HG03565 (cell line): ENCODE results near the gene CYSTM1.

Experiments
- ATAC-seq: cut with Tn5 transposase; IDR thresholded peaks from one replicate; pipeline ENCODE4 v1.9.1; 2021; ENCODE audit warnings: mild to moderate bottlenecking, moderate library complexity; ENCODE audit not compliant: unreplicated experiment

CYSTM1 gene

GRCh38 chr5:140252470-140253126, 77.6 kb downstream of the CYSTM1 start:
- ATAC-seq, result no peak

GRCh38 chr5:140253985-140254384, 79.0 kb downstream of the CYSTM1 start:
- no peak for ATAC-seq

DNA sequence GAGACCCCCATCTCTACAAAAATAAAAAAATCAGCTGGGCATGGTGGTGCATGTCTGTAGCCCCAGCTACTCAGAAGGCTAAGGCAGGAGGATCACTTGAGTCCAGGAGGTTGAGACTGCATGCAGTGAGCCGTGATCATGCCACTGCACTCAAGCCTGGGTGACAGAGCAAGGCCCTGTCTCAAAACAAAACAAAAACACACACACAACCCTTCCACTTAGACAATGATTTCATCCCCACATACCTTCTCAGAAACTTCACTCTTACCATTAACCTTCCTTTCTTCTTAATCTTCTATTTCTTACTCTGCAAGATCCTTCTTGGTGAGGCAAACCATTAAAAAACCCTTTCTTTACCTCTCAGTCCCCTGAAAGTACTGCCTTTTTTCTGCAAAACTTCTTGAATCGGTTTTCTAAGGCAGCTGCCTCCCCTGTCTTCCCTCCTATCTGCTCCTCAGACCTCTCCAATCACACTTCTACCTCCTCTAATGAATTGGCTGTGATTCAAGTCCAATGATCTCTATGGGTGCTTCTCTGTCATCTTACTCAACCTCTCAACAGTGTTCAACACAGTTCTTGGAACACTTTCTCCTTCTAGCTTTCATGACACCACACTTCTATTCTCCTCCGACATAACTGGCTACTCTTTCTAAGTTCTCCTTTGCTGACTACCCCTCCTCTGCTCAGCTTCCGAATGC, 80.6 kb downstream of the CYSTM1 start:
- no peak for ATAC-seq

DNA sequence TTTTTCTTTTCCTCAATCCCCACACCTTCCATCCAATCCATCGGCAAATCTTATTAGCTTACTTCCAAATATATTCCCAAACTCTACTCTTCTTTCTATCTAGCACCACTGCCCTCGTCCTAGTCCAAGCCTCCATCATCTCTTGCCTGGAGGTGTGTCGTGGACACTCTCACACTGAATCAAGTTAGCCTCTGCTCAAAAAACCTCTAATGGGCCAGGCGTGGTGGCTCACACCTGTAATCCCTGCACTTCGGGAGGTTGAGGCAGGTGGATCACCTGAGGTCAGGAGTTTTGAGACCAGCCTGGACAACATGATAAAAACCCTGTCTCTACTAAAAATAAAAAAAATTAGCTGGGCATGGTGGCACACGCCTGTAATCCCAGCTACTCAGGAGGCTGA, 81.7 kb downstream of the CYSTM1 start:
- no peak for ATAC-seq

DNA sequence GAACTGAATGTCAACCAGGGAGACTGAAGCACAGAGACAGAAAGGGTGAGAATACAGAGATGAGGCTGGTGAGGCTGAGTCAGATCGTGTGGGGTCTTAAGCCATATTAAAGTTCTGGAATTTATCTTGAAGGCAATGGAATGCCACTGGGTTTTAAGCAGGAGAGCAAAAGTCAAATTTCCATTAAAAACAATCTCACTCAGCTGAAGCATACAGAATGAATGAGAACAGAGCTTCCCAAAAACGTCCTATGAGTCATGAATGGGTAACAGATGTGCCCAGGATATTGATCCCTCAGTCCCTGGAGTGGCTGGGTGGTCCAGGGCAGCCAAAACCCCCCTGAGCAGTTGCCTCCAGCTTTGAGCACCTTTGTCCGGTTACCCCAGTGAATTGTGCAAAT, 83.0 kb downstream of the CYSTM1 start:
- no peak for ATAC-seq

GRCh38 chr5:140258873-140259272, 83.9 kb downstream of the CYSTM1 start:
- ATAC-seq, result no peak

GRCh38 chr5:140259500-140259899, 84.5 kb downstream of the CYSTM1 start:
- no peak for ATAC-seq

- no peak for ATAC-seq
Observed at GRCh38 chr5:140260089-140260656, 85.2 kb downstream of the CYSTM1 start.

DNA sequence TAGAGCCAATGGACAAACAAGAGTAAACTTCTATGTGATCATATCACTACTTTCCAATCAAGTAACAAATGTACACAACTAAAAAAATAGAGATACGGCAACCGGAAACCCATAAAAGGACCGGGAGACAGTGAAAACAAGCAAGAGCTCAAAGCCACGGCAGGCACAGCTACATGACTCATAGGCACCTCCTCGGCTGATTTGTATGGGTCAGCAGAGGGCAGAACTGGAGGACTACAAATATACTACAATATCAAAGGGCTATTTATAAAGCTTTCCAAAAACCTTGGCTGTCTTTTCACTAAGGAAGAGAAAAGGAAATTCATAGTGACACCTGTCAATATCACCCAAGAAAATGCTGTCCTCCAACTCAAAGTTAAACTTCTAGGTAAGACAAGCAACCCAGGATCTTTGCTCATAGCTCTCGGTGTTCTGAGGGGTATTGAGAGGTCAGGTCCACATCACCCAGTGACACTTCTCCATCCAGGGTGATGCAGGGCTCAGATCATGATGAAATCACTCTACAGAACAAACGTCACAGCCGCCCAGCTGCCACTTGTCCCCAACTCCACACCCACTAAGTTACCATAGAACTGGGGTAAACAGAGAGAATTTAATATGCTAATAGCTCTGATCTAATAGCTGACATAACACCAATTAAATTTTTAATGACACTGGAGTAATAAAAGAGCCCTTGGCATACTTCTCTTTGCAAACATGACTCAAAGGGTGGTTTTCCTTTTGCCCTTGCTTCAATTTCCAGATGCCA, 86.6 kb downstream of the CYSTM1 start:
- no peak for ATAC-seq

- ATAC-seq, result no peak
Observed at GRCh38 chr5:140262221-140262620, 87.2 kb downstream of the CYSTM1 start.

DNA sequence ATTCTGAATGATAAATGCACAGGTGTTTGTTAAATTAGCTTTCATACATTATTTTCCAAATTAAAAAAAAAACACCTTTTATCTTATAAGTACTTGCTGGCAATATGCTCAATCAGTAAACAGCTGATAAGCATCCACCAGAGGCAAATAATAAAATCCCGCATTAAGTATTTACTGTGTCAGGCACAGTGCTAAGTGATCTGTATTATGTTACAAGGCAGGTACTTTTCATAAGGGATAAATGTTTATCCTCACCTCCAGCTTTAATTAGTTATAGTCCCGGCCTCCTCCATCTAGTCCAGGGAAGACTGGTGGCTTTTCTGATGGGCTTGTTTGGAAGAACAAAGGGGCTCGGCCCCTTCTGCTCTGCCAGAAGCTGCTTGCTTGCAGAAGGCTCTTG, 87.9 kb downstream of the CYSTM1 start:
- no peak for ATAC-seq

GRCh38 chr5:140265845-140266244, 90.9 kb downstream of the CYSTM1 start:
- ATAC-seq, result no peak

- no peak for ATAC-seq
Observed at GRCh38 chr5:140266471-140267200, 91.6 kb downstream of the CYSTM1 start.

GRCh38 chr5:140267201-140267540, 92.2 kb downstream of the CYSTM1 start:
- ATAC-seq, result no peak

DNA sequence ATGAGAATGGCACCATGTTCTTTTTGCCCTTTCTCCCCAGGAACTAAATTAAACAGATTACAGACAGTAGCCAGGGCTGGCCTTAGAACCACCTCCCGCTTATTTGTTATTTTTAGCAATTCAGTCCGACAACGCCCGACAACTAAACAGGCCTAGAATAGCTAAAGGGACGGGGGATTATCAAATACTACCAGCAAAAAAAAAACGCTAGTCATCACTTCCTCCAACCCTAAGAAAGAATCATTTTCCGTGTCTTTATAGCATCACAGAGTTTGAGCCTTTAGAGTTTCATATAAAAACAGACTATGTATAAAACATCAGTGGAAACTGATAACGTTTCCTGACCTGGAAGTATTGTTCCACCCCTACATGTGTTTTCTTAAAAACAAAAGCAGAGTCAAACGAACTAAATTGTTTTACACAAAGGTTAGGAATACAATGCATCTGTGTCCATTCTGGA, 92.6 kb downstream of the CYSTM1 start:
- ATAC-seq, result no peak

DNA sequence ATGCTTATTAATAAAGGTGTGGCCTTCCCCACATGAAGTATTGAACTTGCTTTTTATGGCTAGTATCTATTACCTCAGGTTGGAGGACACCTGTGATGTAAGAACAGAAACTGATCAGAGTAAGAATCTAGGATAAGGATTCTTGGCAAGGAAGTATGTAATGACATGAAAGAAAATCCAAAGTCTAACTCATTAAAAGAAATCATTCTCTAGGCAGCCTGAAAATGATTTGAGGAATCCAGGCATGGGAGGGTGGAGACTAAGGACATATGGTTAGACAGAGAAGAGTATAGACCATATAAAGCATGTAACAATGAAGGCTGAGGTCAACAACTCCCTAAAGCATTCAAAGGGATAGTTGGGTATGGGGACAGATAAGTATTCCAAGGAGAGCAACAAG, 95.0 kb downstream of the CYSTM1 start:
- ATAC-seq, result no peak

DNA sequence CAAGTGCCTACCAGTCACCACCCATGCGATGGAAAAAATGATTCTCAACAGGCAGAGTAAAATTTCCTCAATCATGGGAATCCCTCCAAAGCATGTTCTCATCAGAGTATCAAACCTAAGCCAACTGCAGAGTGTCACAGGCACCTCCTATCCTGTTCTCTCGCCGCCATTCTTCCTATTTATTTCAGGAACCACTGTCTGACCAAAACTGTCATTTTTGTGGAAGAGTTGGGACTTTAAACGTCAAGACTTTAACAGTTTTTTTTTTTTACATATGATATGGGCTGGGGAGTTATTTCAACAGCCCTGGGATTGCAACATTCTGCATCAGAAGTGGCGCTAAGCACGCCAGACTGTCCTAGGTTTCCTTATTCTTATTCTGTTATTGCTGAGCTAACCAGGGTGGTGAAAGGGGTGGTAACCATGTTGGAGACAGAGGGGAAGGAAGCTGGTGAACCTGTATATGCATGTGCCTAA, 98.5 kb downstream of the CYSTM1 start:
- no peak for ATAC-seq

- ATAC-seq, result no peak
Observed at GRCh38 chr5:140275837-140276236, 100.8 kb downstream of the CYSTM1 start.

- ATAC-seq, result no peak
Observed at GRCh38 chr5:140282266-140282665, 107.3 kb downstream of the CYSTM1 start.

DNA sequence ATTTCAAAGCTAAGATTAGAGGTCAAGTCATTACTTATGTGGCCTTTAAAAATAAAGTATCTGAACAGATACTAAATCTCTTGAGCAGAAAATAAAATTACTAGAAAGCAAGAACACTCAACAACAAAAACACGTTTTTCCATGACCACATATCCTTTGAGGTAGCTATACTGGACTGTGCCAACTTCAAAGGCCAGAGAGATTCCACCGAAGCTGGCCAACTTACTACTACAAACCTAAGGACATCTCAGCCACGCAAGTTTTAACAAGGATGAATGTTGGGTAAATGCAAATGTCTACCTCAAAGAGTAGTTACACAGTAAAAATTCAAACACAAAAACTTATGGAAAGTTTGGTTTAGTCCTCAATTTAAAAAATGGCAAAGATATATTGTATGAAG, 109.0 kb downstream of the CYSTM1 start:
- ATAC-seq, result no peak

DNA sequence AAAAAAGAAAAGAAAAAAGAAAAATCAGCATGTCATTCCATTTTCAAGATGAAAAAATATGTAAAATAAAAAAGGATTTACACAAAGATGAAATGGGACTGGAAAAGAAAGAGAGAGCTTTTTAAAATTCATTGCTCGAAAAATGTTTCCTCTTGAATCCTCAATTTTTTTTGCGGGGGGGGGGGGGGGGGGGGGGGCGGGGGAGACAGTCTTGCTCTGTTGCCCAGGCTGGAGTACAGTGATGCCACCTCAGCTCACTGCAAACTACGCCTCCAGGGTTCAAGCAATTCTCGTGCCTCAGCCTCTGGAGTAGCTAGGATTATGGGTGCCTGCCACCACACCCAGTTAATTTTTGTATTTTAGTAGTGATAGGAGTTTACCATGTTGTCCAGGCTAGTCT, 111.4 kb downstream of the CYSTM1 start:
- ATAC-seq, result no peak
